ENCODE results near the gene TUT4. TPM values are rescaled to one million over a fixed set of nuclear protein-coding genes. Genes with fewer than 3 reads are reported as not detected.
A peak's percentile ranks its signal among the peaks of the same experiment; 100 is the strongest.

The TUT4 gene
- total and polyA plus RNA-seq, 2 donors (not counting 3 experiments of a cell fraction or from before 2014, with no cell fraction given) = 24.7 to 41.2 TPM

GRCh38 chr1:52553362-52554266 is 722 bp upstream of the TUT4 start:
- Histone ChIP-seq H3K79me2 (ENCODE audit: control insufficient read depth, insufficient read depth, low read length) (peaks cover 27% of the 10 kb centered on the region), H2AFZ (ENCODE audit: low read depth, low read length) (peak overlapping the region; percentile 97), H3K36me3 (ENCODE audit: control insufficient read depth in 2 of 2, extremely low read depth in 1 of 2, insufficient read depth in 2 of 2, low read length in 2 of 2) (no peaks in the 10 kb centered on the region), H3K9me3 (replicated peaks; ENCODE audit: control insufficient read depth, insufficient read depth, low read length) (no peaks in the 10 kb centered on the region), H4K20me1 (replicated peaks; ENCODE audit: control insufficient read depth, extremely low read depth, insufficient read depth, low read length) (peaks cover 2% of the 10 kb centered on the region), H3K4me2 (ENCODE audit: insufficient read depth, low read length) (peak overlapping the region; percentile 89), H3K9me1 (replicated peaks; ENCODE audit: control insufficient read depth, extremely low read depth, insufficient read depth, low read length) (no peaks in the 10 kb centered on the region), H3K4me3 (replicated peaks in 1 of 3; ENCODE audit: insufficient read depth in 1 of 3, low read depth in 1 of 3, low read length in 3 of 3) (peak overlapping the region; percentile 71 to 97 (median 96)), H3K4me1 (ENCODE audit: control insufficient read depth, extremely low read depth, insufficient read depth, low read length) (peaks cover 11% of the 10 kb centered on the region), H3K9ac (replicated peaks; ENCODE audit: extremely low read depth, insufficient read depth, low read length) (peak overlapping the region; percentile 93), H3K27me3 (ENCODE audit: control insufficient read depth in 2 of 2, insufficient read depth in 2 of 2, low read length in 2 of 2) (no peaks in the 10 kb centered on the region), H3K27ac (ENCODE audit: insufficient read depth, low read depth, low read length) (peak overlapping the region; percentile 80)
- POLR2A ChIA-PET = interaction anchor here (0.6 to 1.4 kb wide), 9 partner anchors 14 to 436 kb away, joined by 3 to 5 read pairs (median 4); partner anchors contain the start of genes ORC1 and PRPF38A
- BruUV-seq (replicated peaks) = TSS peak; percentile 64
- dilution Hi-C loops (cut with MboI; ENCODE audit: extremely low pct_ligation_motif_present, low sequenced_read_pairs) (no loop called here), intact Hi-C loops (cut with micrococcal nuclease) (loop anchor here (1.0 to 5.0 kb wide), 3 partner anchors 16 to 114 kb away; partner anchors contain the start of gene GPX7)
- FAIRE-seq = peak; percentile 68
- DNase-seq (ENCODE audit: low read depth, low spot score) = peak; percentile 84
- TF ChIP-seq MAX (IDR thresholded peaks at IDR 0.05; ENCODE audit: insufficient read depth, insufficient read length) = no peak
- TF ChIP-seq POLR2A (IDR thresholded peaks at IDR 0.05; ENCODE audit: low read depth, low read length) = peak; percentile 94
- TF ChIP-seq POLR2AphosphoS5 (IDR thresholded peaks at IDR 0.05; ENCODE audit: insufficient read depth, low read depth, low read length) = peak; percentile 91
- CTCF ChIA-PET = interaction anchor here (0.6 to 2.7 kb wide), 4 partner anchors 16 to 671 kb away, joined by 3 to 12 read pairs (median 6); no protein-coding TSS in a partner anchor

- POLR2A ChIA-PET = no interaction called here
- no TSS peak for BruUV-seq (replicated peaks)
These were observed 722 bp downstream of the TUT4 start for GRCh38 chr1:52552236-52552504.

More at GRCh38 chr1:52552236-52552504, 722 bp downstream of the TUT4 start:
- Histone ChIP-seq H3K79me2 (ENCODE audit: control insufficient read depth, insufficient read depth, low read length) (peaks cover 31% of the 10 kb centered on the region), H3K4me2 (ENCODE audit: insufficient read depth, low read length) (peak overlapping the region; percentile 99), H3K27ac (ENCODE audit: insufficient read depth, low read depth, low read length) (peak overlapping the region; percentile 60), H3K4me1 (ENCODE audit: control insufficient read depth, extremely low read depth, insufficient read depth, low read length) (peaks cover 11% of the 10 kb centered on the region), H3K27me3 (ENCODE audit: control insufficient read depth in 2 of 2, insufficient read depth in 2 of 2, low read length in 2 of 2) (no peaks in the 10 kb centered on the region), H3K36me3 (ENCODE audit: control insufficient read depth in 2 of 2, extremely low read depth in 1 of 2, insufficient read depth in 2 of 2, low read length in 2 of 2) (no peaks in the 10 kb centered on the region), H3K9me1 (replicated peaks; ENCODE audit: control insufficient read depth, extremely low read depth, insufficient read depth, low read length) (no peaks in the 10 kb centered on the region), H3K9ac (replicated peaks; ENCODE audit: extremely low read depth, insufficient read depth, low read length) (peak overlapping the region; percentile 93), H3K9me3 (replicated peaks; ENCODE audit: control insufficient read depth, insufficient read depth, low read length) (no peaks in the 10 kb centered on the region), H3K4me3 (replicated peaks in 1 of 3; ENCODE audit: insufficient read depth in 1 of 3, low read depth in 1 of 3, low read length in 3 of 3) (peak overlapping the region; percentile 80 to 97 (median 96)), H2AFZ (ENCODE audit: low read depth, low read length) (peak overlapping the region; percentile 97), H4K20me1 (replicated peaks; ENCODE audit: control insufficient read depth, extremely low read depth, insufficient read depth, low read length) (peaks cover 2% of the 10 kb centered on the region)
- TF ChIP-seq GATA2 (IDR thresholded peaks at IDR 0.05; ENCODE audit: insufficient read depth, insufficient read length, low read depth, low read length) (no peak), FOS (IDR thresholded peaks at IDR 0.05; ENCODE audit: borderline replicate concordance, insufficient read depth, low read length) (no peak), POLR2AphosphoS5 (IDR thresholded peaks at IDR 0.05; ENCODE audit: insufficient read depth, low read depth, low read length) (no peak), MYC (IDR thresholded peaks at IDR 0.05; ENCODE audit: low read depth, low read length) (no peak), MAX (IDR thresholded peaks at IDR 0.05; ENCODE audit: insufficient read depth, insufficient read length) (no peak), POLR2A (IDR thresholded peaks at IDR 0.05; ENCODE audit: low read depth, low read length) (no peak), JUN (IDR thresholded peaks at IDR 0.05; ENCODE audit: borderline replicate concordance, insufficient read depth, insufficient read length, low read depth) (no peak), CTCF (IDR thresholded peaks at IDR 0.05; ENCODE audit: extremely low read depth in 1 of 2, insufficient read depth in 1 of 2, low read depth in 1 of 2, low read length in 2 of 2) (no peak)
- CTCF ChIA-PET = no interaction called here
- dilution Hi-C loops (cut with MboI; ENCODE audit: extremely low pct_ligation_motif_present, low sequenced_read_pairs) (no loop called here), intact Hi-C loops (cut with micrococcal nuclease) (loop anchor here (1.0 to 5.0 kb wide), 5 partner anchors 50 to 148 kb away; partner anchors contain the start of genes GPX7, ORC1, PRPF38A and SHISAL2A)
- DNase-seq (ENCODE audit: low read depth, low spot score) (no peak), FAIRE-seq (no peak)

Data from endothelial cell of umbilical vein (primary cell).